K562 (cell line): ENCODE results near the gene ANHX. TPM values are rescaled to one million over a fixed set of nuclear protein-coding genes. Genes with fewer than 3 reads are reported as not detected.

Experiments
- ATAC-seq: fragments of 200-7000 bp; cut with Tn5 transposase; 3 replicates; pipeline ENCODE4 v1.9.1; 2020; ENCODE audit warnings: moderate library complexity
- BruUV-seq: library from RNA; stranded (reverse); fragments of 400-500 nt; replicated peaks from 2 replicates; lab custom pipeline; 2021; lab: Mats Ljungman, UMichigan
- CTCF ChIA-PET: fragments of 300-600 bp; formaldehyde crosslinking; extraction: SDS; loops from one replicate; lab custom pipeline; 2021; ENCODE audit warnings: low intra/inter-chr PET ratio; lab: Yijun Ruan, JAX
- POLR2A ChIA-PET: fragments of 300-600, 350-650 bp; sonication (Branson Sonifier 250); formaldehyde crosslinking; extraction: SDS; loops from one replicate; lab custom pipeline; 2021; ENCODE audit warnings: antibody characterized with exemption, inconsistent platforms; lab: Yijun Ruan, JAX
- DNase-seq, 4 experiments: peaks; one replicate each; pipeline versions ENCODE4 v3.0.0 to v3.0.0-alpha.2; 2011 to 2018; ENCODE audit warnings: low spot score in 3 of 4, mixed read lengths in 3 of 4; ENCODE audit errors: extremely low read depth in 1 of 4
- FAIRE-seq: peaks from 2 replicates; lab custom pipeline; 2011; peaks lifted over from hg19 to GRCh38; lab: Jason Lieb, UNC
- H2AFZ ChIP-seq: 2 replicates; pipeline ENCODE4 v1.6.0; 2011; ENCODE audit warnings: low read depth, low read length, control low read depth, inconsistent platforms
- H3K27ac ChIP-seq: fragments of 200-600 bp; 3 replicates; pipeline ENCODE4 v1.8.0; 2011; ENCODE audit warnings: low read depth, mild to moderate bottlenecking, control low read depth, inconsistent platforms, low read length, moderate library complexity, mixed read lengths; ENCODE audit errors: extremely low read depth
- H3K27me3 ChIP-seq, 2 experiments: fragments of 300-600 bp in 1 of 2; 2 replicates in 1 of 2; 3 replicates in 1 of 2; pipeline versions ENCODE4 v1.6.0 to v1.8.0; 2011; ENCODE audit warnings: inconsistent platforms in 2 of 2, low read length in 2 of 2, mild to moderate bottlenecking in 1 of 2, mixed read lengths in 1 of 2, moderate library complexity in 1 of 2; ENCODE audit not compliant: control insufficient read depth in 2 of 2, insufficient read depth in 2 of 2
- H3K36me3 ChIP-seq: fragments of 300-600 bp; 3 replicates; pipeline ENCODE4 v1.8.0; 2011; ENCODE audit warnings: mild to moderate bottlenecking, low read length, inconsistent platforms; ENCODE audit not compliant: control insufficient read depth, insufficient read depth
- H3K4me1 ChIP-seq, 2 experiments: fragments of 200-600 bp in 1 of 2; replicated peaks in 1 of 2; 2 replicates in 1 of 2; 3 replicates in 1 of 2; pipeline versions ENCODE4 v1.5.1 to v1.8.0; 2011; ENCODE audit warnings: inconsistent platforms in 2 of 2, low read length in 2 of 2, mild to moderate bottlenecking in 1 of 2, mixed read lengths in 1 of 2, moderate library complexity in 1 of 2; ENCODE audit not compliant: control insufficient read depth in 2 of 2, insufficient read depth in 2 of 2
- H3K4me2 ChIP-seq: 2 replicates; pipeline ENCODE4 v1.6.1; 2011; ENCODE audit warnings: low read length, control low read depth, inconsistent platforms, mixed read lengths; ENCODE audit not compliant: insufficient read depth
- H3K4me3 ChIP-seq: fragments of 200-600 bp; sonication (generic), shearing (Covaris generic); 2 replicates; pipeline ENCODE4 v1.5.1; 2016; ENCODE audit warnings: control low read depth, inconsistent platforms
- H3K79me2 ChIP-seq: fragments of 200-600 bp; 3 replicates; pipeline ENCODE4 v1.8.0; 2011; ENCODE audit warnings: low read length, inconsistent platforms; ENCODE audit not compliant: control insufficient read depth, insufficient read depth
- H3K9ac ChIP-seq, 2 experiments: 2 replicates each; pipeline versions ENCODE4 v1.6.0 to v1.6.1; 2011; ENCODE audit warnings: low read depth in 2 of 2, low read length in 2 of 2, control low read depth in 1 of 2, inconsistent platforms in 1 of 2, mild to moderate bottlenecking in 1 of 2, mixed read lengths in 1 of 2; ENCODE audit not compliant: insufficient read depth in 1 of 2
- H3K9me1 ChIP-seq: one replicate; pipeline ENCODE4 v1.6.0; 2011; ENCODE audit warnings: inconsistent platforms, mild to moderate bottlenecking, low read length, moderate library complexity; ENCODE audit not compliant: control insufficient read depth, insufficient read depth
- H3K9me3 ChIP-seq: replicated peaks from 2 replicates; pipeline ENCODE4 v1.5.1; 2011; ENCODE audit warnings: low read depth, low read length, inconsistent platforms; ENCODE audit not compliant: control insufficient read depth, insufficient read depth
- H4K20me1 ChIP-seq: replicated peaks from 2 replicates; pipeline ENCODE4 v1.6.1; 2011; ENCODE audit warnings: low read length, inconsistent platforms, mixed read lengths; ENCODE audit not compliant: control insufficient read depth, insufficient read depth
- CTBP1 ChIP-seq: fragments of 450-650 bp; IDR thresholded peaks from 2 replicates; pipeline ENCODE4 v1.6.1; 2016; ENCODE audit warnings: borderline replicate concordance
- HDGF ChIP-seq: fragments of 450-650 bp; IDR thresholded peaks from 2 replicates; pipeline ENCODE4 v1.6.1; 2016
- HNRNPL ChIP-seq: fragments of 200-400 bp; formaldehyde crosslinking; IDR thresholded peaks from 2 replicates; pipeline ENCODE4 v1.6.1; 2017; ENCODE audit warnings: low read depth, mild to moderate bottlenecking, low read length
- MCM3 ChIP-seq: fragments of 450-650 bp; IDR thresholded peaks from 2 replicates; pipeline ENCODE4 v1.6.1; 2016
- POLR3G ChIP-seq: IDR thresholded peaks from 2 replicates; pipeline ENCODE4 v1.6.1; 2011; ENCODE audit not compliant: insufficient read length, insufficient replicate concordance; ENCODE audit errors: extremely low read depth
- RBM17 ChIP-seq: fragments of 200-400 bp; formaldehyde crosslinking; IDR thresholded peaks from 2 replicates; pipeline ENCODE4 v1.6.1; 2017; ENCODE audit warnings: low read depth, mild to moderate bottlenecking, low read length, borderline replicate concordance
- RBM25 ChIP-seq: fragments of 200-400 bp; formaldehyde crosslinking; IDR thresholded peaks from 2 replicates; pipeline ENCODE4 v1.6.1; 2018; ENCODE audit warnings: low read length, low read depth, moderate library complexity; ENCODE audit not compliant: severe bottlenecking
- SIRT6 ChIP-seq: IDR thresholded peaks from one replicate; pipeline ENCODE4 v1.6.1; 2012; ENCODE audit warnings: low read depth, mild to moderate bottlenecking, control low read depth, inconsistent platforms, low read length, moderate library complexity
- SP2 ChIP-seq: IDR thresholded peaks from 2 replicates; pipeline ENCODE4 v1.6.1; 2011; ENCODE audit warnings: mild to moderate bottlenecking, low read depth, low read length, moderate library complexity; ENCODE audit not compliant: poor library complexity, severe bottlenecking; ENCODE audit errors: extremely low read depth
- SUPT5H ChIP-seq: fragments of 450-650 bp; IDR thresholded peaks from 2 replicates; pipeline ENCODE4 v1.6.1; 2016
- TAF15 ChIP-seq: fragments of 200-400 bp; formaldehyde crosslinking; IDR thresholded peaks from 2 replicates; pipeline ENCODE4 v1.6.1; 2017; ENCODE audit warnings: mild to moderate bottlenecking, low read depth, low read length, moderate library complexity
- ZKSCAN8 ChIP-seq: fragments of 200-800 bp; sonication (Bioruptor generic); IDR thresholded peaks from 2 replicates; pipeline ENCODE4 v1.6.1; 2016; ENCODE audit warnings: missing genetic modification characterization, missing compliant biosample characterization
- WGBS: fragments of 100-300 bp; shearing (Covaris generic); methylation state at CpG from one replicate; pipeline ENCODE4 v1.1.6; 2016; ENCODE audit warnings: low coverage, mixed read lengths; ENCODE audit not compliant: insufficient coverage; ENCODE audit errors: missing lambda C conversion rate; 5-methylcytosine and 5-hydroxymethylcytosine counted together
- in situ Hi-C: fragments of 300-500 bp; cut with MboI; formaldehyde crosslinking; loops from 4 replicates; pipeline ENCODE4 v1.15.0; 2018; ENCODE audit warnings: inconsistent platforms, mixed read lengths
- intact Hi-C: fragments of 100-400 bp; cut with micrococcal nuclease; formaldehyde crosslinking; loops from 2 replicates; pipeline ENCODE4 v1.14.2; 2022
- polyA plus RNA-seq, 8 experiments: library from polyadenylated mRNA; depleted of rRNA in 4 of 8; stranded (reverse) in 5 of 8; unstranded in 3 of 8; fragments of >200 nt; fragmentation: Nextera tagmentation in 2 of 8; fragmentation: Illumina TruSeq in 1 of 8; extraction: Ambion mirVana in 2 of 8; extraction: Trizol in 1 of 8; gene quantifications; 2 replicates each; pipeline versions ENCODE4 v1.2.1 to v1.2.3, GENCODE V29; 2011 to 2014; ENCODE audit warnings: inconsistent platforms in 1 of 8, missing spikeins in 1 of 8
- total RNA-seq, 7 experiments: library from RNA; depleted of rRNA in 6 of 7; stranded (reverse); fragments of >200 nt in 6 of 7; fragmentation: Illumina TruSeq in 2 of 7; extraction: Trizol in 2 of 7; gene quantifications; 2 replicates each; pipeline versions ENCODE4 v1.2.1 to v1.2.3, GENCODE V29; 2011 to 2021; ENCODE audit warnings: low replicate concordance in 1 of 7
- TF ChIP-seq, protein P1 (sequence below): fragments of 250-450 bp; sonication (Bioruptor Pico); IDR thresholded peaks from 2 replicates; pipeline ENCODE4 v1.6.1; 2021; ENCODE audit warnings: mild to moderate bottlenecking
- TF ChIP-seq, protein P2 (sequence below): sonication (generic); formaldehyde crosslinking; IDR thresholded peaks from 2 replicates; pipeline ENCODE4 v1.8.1; 2022; ENCODE audit warnings: missing genetic modification reagents
- TF ChIP-seq, protein P3 (sequence below): fragments of 250-450 bp; sonication (Bioruptor Pico); IDR thresholded peaks from 2 replicates; pipeline ENCODE4 v1.8.0; 2022; ENCODE audit warnings: moderate library complexity, mild to moderate bottlenecking, inconsistent platforms
- TF ChIP-seq, protein P4 (sequence below): fragments of 450-650 bp; formaldehyde crosslinking; IDR thresholded peaks from 2 replicates; pipeline ENCODE4 v1.4.0; 2022; ENCODE audit warnings: missing genetic modification characterization

Gene ANHX
- total and polyA plus RNA-seq, 9 of the 15 experiments (the other 6 are each of a cell fraction or from before 2014, with no cell fraction given): not detected

DNA sequence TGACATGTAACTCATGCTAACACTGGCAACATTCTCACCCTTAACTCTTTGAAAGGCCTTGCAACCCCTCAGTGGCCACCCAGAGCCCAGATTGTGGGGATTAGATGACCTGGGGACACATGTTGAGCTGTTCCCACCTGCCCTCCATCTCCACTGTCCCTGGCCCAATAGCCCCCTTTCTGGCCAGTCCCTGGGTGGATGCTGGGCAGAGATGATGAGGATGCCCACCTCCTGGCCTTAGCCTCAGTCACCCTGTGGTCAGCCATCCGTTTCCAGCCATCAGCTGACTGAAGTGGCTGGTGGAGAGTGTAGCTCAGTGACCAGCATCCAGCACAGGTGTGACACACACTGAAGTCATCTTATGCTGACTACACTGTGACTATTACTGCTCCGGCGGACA, 4.7 kb downstream of the ANHX start (continued):
- TF ChIP-seq, protein P1, sequence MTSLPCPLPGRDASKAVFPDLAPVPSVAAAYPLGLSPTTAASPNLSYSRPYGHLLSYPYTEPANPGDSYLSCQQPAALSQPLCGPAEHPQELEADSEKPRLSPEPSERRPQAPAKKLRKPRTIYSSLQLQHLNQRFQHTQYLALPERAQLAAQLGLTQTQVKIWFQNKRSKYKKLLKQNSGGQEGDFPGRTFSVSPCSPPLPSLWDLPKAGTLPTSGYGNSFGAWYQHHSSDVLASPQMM: no peak
- TF ChIP-seq, all 486 proteins: peak for 0

DNA sequence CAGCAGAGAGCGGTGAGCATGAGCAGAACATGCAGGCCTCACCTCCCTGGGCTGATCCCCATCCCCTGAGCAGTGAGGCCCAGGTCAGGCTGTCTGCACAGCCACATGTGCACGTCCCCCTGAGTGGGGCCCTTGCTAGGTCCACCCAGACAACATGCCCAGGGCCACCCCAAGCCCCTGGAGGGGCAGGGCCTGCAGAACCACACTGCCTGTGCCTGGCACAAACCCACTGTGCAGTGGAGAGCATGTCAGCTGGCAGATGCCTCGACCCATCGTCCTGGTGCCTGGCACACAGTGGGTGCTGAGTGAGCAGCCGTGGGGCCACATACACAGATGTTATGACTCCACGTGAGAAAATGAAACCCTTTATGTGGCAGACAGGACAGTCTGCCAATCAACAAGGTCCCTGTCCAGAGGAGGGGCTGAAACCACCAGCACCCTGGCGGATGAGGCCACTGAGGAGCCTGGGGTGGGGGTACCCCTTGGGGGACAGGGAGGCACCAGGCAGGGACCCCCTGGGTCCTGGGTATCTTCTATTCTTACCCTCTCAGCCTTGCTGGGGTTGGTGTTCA, 8.3 kb downstream of the ANHX start:
- H2AFZ ChIP-seq: no peak overlapping the region
- in situ Hi-C loops: no loop called here
- H3K4me2 ChIP-seq: no peak overlapping the region
- BruUV-seq: no TSS peak
- 0% methylated on average over 6 of the region's 7 CpGs for WGBS
- DNase-seq: no peak
- H3K4me3 ChIP-seq: no peak overlapping the region
- no peaks in the 10 kb centered on the region for H4K20me1 ChIP-seq
- ChIA-PET CTCF (no interaction called here), POLR2A (no interaction called here)
- no peaks in the 10 kb centered on the region; the same call in 1 of the 2 replicates for H3K9me3 ChIP-seq
- intact Hi-C loops: no loop called here
- no peaks in the 10 kb centered on the region for H3K79me2 ChIP-seq
- no peak for ATAC-seq
- no peak for FAIRE-seq
- H3K36me3 ChIP-seq: no peaks in the 10 kb centered on the region
- H3K9ac ChIP-seq: no peak overlapping the region
- no peaks in the 10 kb centered on the region for H3K27me3 ChIP-seq
- H3K9me1 ChIP-seq: no peaks in the 10 kb centered on the region
- no peak overlapping the region for H3K27ac ChIP-seq
- H3K4me1 ChIP-seq: no peaks in the 10 kb centered on the region
- TF ChIP-seq RBM17: no peak
- no peak for TF ChIP-seq HDGF
- TF ChIP-seq CTBP1: no peak
- TF ChIP-seq TAF15: no peak
- TF ChIP-seq HNRNPL: no peak
- no peak for TF ChIP-seq ZKSCAN8 (CRISPR knock-in tag)
- TF ChIP-seq, protein P2, sequence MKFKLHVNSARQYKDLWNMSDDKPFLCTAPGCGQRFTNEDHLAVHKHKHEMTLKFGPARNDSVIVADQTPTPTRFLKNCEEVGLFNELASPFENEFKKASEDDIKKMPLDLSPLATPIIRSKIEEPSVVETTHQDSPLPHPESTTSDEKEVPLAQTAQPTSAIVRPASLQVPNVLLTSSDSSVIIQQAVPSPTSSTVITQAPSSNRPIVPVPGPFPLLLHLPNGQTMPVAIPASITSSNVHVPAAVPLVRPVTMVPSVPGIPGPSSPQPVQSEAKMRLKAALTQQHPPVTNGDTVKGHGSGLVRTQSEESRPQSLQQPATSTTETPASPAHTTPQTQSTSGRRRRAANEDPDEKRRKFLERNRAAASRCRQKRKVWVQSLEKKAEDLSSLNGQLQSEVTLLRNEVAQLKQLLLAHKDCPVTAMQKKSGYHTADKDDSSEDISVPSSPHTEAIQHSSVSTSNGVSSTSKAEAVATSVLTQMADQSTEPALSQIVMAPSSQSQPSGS: no peak
- TF ChIP-seq, protein P3, sequence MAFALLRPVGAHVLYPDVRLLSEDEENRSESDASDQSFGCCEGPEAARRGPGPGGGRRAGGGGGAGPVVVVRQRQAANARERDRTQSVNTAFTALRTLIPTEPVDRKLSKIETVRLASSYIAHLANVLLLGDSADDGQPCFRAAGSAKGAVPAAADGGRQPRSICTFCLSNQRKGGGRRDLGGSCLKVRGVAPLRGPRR (CRISPR knock-in tag): no peak
- no peak for TF ChIP-seq MCM3
- no peak for TF ChIP-seq SUPT5H
- TF ChIP-seq SIRT6: no peak
- TF ChIP-seq SP2: no peak
- no peak for TF ChIP-seq RBM25
- TF ChIP-seq POLR3G: no peak
- TF ChIP-seq, protein P4, sequence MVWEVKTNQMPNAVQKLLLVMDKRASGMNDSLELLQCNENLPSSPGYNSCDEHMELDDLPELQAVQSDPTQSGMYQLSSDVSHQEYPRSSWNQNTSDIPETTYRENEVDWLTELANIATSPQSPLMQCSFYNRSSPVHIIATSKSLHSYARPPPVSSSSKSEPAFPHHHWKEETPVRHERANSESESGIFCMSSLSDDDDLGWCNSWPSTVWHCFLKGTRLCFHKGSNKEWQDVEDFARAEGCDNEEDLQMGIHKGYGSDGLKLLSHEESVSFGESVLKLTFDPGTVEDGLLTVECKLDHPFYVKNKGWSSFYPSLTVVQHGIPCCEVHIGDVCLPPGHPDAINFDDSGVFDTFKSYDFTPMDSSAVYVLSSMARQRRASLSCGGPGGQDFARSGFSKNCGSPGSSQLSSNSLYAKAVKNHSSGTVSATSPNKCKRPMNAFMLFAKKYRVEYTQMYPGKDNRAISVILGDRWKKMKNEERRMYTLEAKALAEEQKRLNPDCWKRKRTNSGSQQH: no peak
